HG02852 (cell line): ENCODE measurements around the gene PIGM.

Experiments used
- ATAC-seq: cut with Tn5 transposase; IDR thresholded peaks from one replicate; pipeline ENCODE4 v1.9.1; 2021; ENCODE audit warnings: mild to moderate bottlenecking, moderate library complexity; ENCODE audit not compliant: unreplicated experiment

Gene PIGM

DNA sequence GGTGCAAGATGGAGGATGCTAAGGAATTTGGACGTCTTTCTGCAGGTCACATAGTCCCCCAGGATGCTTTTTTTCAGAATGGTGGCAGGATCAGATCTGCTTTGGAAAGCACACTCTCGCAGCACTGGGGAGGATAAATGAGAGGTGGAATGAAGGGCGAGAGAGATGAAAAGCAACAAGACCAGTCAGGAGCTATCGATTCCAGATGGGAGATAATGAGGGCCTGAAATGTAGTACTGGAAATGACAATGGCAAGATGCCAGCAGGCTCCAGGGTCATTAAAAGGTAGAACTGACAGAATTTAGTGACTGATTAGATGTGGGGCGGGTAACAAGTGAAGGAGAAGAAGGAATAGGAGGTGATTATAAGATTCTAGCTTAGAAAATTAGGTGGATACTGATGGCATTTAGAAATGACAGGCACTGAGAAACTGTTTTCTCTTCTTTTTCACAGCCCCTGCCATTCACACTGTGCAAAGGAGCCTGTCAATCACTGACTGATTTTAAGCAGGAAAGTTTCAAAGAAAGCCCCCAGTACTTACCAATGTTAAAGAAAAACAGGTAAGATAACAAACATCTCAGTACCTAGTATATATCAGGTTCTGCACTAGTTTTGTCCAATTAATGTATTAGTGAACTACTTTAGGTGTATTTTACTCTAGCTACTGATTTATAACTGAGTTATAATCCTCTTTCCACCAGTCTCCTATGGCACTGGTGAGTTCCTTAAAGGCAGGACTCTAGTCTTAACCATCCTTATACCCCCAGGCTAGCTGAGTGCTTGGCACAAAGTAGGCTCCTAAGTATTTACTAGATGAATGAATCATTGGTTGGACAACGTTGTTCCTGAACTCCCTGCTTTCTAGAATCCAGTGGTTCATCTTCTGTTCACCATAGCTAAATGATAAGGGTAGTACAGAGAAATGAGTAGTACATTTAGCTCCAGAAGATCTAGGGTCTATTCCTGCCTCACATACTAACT is 9.2 kb downstream of the PIGM start:
- no peak for ATAC-seq

DNA sequence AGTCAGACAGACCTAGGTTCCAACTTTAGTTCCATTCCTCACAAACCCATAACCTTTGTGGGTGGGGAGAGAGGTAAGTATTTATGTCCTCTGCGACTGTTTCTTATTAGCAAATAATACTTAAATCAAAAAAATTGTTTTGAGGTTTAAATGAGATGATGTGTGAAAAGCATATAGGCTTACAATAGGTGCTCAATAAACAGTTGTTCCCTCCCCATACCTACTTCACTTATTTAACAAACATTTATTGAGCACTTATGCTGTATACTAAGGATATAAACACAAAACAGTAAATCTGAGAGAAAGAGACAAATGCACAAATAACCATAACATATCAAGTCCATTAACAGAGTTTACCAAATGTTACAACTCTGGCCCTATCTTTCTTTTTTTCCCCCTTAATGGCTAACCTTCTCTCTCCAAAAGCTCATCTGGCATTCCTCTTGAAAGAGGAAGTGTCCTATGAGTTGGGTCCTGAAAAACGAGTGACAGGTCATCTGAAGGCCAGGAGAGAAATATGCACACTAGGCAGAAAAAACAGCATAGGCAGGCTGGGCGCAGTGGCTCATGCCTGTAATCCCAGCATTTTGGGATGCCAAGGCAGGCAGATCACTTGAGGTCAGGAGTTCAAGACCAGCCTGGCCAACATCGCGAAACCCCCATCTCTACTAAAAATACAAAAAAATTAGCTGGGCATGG is 10.3 kb downstream of the PIGM start:
- no peak for ATAC-seq

DNA sequence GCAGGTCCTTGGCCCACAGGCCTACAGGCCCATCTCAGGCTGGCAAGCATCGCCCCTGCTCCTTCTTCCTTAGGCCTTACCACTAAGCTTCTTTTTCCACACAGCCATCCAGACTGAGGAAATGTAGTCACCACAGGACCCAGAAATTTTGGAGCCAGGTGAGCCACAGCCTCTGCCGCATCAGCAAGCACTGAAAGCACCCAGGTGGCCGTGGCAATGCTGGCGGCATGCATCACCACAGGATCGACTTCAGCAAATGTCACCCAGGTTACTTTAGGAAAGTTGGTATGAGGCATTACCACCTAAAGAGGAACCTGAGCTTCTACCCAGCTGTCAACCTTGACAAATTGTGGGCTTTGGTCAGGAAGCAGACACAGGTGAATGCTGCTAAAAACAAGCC is 11.6 kb downstream of the PIGM start:
- no peak for ATAC-seq

DNA sequence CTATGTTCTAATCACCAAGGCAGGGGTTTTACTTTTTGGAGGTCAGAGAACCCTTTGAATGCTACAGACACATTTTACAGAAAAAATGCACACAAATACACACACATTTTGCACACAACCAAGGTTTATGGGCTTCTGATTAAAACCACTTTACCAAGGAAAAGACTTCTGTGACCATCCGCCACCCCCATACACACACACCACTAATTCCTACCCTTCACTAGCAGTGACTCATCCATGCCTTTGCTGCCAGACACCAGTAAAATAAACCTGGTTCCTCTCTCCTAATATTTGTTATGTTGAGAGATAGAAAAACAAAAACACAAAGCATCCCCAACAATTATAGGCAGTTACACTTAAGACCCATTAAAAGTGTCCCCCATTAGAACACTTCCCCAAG is 12.9 kb downstream of the PIGM start:
- no peak for ATAC-seq

DNA sequence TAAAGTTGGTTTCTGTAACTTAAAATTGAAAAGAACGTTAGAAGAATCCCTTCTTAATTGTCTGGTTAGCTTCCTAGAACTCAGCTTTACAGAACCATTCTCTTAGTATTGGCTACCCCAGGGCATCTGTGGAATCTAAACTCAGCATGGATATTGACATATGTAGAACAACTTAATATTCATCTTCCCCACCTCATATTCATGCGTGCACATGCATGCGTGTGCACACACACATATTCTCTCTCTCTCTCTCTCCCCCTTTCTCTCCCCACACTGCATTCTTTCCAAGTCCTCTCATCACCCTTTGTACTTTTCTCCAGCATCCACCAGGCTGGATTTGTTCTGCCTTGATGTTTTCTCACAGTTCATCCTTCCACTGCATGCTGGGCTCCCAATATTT is 13.4 kb downstream of the PIGM start:
- no peak for ATAC-seq

DNA sequence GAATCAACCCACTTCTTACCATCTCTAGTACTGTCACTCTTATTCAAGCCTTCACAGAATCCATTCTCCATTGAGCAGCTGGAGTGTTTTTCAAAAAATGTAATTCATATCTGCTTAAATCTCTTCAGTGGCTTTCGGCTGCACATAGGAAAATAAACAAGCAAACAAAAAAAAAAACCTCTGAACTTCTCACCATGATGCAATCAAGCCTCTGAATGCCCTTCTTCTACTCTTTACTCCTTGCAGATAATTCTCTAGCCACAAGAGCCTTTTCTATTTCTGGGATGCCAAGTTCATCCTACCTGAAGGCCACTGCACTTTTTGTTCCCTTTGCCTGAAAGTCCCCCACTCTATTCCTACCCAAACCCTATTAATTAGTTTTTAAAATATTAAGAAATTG is 14.2 kb downstream of the PIGM start:
- ATAC-seq, result no peak

DNA sequence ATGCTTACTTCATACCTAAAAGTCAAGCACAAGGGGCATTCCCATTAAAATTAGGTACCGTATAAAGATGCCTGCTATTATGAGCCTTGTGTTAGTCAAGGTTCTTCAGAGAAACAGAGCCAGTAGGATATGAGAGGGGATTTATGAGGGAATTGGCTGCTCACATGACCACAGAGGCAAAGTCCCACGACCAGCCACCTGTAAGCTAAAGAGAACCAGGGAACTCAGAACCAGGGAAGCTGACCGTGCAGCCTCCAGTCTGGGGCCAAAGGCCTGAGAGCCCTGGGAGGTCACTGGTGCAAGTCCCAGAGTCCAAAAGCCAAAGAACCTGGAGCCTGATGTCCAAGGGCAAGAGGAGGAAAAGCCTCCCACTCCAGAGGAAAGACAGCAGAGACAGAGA is 20.0 kb downstream of the PIGM start:
- ATAC-seq, result no peak

DNA sequence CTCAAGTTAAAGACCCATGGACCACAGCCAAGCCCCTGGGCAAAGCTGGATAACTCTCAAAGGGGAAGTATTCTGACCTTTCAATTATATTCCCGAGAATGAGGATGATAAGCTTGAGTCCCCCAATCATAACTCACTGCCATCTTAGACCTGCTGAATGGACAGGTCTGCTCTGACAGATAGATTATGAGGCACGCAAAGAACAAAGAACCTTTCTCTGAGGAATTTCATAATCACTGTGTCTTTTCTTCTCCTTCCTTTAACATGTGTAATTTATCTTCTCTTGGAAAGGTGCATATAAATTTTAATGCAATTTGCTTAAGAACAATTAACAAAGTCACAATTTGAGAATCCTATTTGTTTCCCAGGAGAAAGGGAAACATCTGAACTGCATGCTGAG is 22.0 kb downstream of the PIGM start:
- ATAC-seq, result no peak

DNA sequence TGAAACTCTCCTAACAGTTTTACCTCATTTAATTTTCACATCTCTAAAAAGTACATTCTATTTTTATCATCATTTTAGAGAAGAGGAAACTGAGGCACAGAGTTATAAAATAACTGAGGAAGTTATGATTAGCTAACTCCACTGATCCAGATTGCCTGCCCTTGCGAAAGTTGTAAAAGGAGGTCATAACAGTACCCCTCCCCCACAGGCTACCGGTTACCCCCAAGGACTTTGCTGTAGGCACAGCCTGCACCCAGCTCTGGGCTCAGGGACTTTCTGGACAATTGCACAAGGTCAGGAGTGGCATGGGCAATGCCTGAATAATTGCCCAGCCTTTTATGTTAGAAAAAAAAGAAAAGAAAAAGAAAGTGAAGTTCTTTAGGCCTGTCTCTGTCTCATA is 22.7 kb downstream of the PIGM start:
- ATAC-seq, result no peak

DNA sequence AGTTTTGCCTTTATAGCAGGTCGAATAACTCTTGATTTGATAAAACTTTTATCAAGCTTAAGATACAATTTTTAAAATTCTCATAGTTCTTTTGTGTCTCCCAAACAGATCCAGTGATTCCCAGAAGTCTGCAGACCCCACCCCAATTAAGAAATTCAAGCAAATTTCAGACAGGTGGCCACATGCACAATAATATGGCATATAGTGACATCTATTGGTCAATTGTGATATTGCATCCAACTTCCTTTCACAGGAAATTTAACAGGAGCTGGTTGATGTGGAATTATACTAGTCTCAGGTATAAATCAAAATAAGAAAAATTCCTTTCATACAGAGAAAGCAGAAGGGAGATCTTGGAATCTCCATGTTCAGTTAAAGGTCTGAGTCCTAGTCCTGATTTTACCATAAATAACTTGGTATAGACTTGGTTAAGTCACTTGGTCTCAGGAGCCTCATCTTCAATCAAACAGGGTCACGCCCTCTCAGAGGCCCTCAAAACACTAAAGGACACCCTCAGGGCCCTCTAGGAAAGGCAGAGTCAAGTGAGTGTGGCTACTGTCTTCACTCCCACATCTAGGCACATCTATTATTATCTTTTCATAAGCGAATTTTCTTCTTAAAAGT is 24.1 kb downstream of the PIGM start:
- no peak for ATAC-seq

DNA sequence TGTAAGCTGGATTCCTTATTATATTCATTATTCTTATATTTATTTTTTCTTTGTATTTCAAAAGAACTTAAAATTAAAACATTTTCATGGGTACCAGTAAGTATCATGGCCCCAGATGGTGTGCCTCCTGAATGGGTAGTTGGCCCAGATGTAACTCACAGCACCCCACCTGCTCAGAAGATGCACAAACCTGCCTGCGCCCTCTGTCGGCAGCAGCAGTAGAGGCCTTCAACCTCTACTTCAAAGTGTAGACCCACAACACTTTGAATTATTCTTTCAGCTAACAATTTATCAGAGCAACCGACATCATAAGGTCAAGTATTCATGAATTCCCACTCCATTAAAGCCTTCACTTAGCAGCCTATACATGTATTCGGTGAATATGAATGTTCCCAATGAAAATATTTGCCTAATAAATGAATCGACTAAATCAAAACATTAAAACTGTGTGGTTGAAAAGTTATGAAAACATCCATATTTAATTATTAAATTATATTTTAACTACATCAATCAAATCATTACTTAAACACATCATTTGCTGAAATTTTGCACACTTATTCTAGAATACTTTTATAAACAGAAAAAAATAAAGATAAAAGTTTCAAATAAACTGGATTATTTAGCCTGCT is 25.4 kb downstream of the PIGM start:
- peak; percentile 70 for ATAC-seq

DNA sequence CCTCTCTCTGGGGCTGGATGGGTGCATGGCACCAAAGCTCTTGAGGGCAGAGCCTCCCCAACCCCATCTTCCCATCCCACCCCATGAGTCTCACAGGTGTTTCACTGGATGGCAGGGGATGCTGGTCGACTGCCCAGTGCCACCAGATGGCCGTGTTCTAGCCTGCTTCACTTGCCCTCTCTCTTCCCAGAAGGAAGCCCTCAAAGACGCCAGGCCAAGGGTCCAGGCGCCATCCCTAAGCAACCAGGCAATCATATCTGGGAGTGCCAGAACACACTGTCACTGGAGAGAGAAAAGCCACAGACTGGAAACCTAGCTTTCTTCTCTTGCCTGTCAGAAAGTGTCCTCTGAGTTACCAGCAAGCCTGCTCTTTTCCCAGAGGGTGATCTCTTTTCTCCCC is 26.7 kb downstream of the PIGM start:
- no peak for ATAC-seq

DNA sequence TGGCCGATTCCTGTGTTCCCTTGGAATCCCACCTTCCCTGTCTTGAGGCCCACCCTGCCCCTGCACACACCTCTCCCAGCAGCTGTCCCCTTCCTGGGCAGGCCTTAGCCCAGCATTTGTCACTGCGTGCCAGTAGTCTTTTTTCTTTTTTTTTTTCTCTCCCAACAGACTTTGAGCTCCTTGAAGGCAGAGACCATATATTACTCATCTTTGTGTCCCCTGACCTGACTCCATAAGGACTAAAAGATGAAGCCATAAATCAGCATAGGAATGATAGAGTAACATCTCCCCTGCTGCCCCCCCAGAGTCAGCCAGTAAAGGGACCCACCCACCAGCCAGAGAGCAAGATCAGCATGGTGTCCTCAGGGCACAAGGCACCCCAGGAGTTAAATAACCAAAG is 27.4 kb downstream of the PIGM start:
- no peak for ATAC-seq

DNA sequence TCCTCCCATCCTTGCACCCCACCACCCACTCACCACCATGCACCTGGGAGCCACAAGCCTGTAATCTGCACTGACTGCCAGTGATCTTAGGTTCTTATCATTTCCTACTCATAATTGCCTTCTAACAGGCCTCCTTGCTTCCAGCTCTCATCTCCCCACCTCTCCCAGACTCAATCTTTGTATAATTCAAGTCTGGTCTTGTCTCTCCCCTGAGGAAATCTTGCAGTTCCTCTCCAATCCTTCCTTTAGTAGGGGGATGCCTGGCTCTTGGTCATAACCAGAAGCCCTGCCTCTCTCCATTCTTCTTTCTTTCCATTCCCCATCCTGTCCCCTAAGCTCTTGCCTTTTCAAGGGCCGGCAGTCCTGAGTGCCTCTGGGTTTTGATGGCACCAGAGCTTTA is 27.8 kb downstream of the PIGM start:
- no peak for ATAC-seq

DNA sequence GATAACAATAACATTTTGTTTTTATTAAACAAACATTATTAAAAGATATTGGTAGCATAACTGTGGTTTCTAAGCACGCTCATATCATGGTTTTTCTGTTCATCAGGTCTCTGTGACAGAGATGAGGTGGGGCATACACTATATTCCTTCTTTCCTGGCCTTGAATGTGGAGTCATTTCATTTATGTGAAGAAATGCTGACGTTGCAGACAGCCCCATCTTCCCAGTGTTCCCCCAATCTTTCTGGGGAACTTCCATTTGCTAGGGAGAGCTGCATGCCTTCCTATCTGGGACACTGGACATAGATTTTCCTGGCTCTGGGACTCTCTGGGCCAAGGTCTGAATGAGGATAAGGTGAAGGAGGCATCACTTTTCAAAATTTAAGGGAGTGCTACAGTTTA is 30.4 kb downstream of the PIGM start:
- ATAC-seq, result no peak

DNA sequence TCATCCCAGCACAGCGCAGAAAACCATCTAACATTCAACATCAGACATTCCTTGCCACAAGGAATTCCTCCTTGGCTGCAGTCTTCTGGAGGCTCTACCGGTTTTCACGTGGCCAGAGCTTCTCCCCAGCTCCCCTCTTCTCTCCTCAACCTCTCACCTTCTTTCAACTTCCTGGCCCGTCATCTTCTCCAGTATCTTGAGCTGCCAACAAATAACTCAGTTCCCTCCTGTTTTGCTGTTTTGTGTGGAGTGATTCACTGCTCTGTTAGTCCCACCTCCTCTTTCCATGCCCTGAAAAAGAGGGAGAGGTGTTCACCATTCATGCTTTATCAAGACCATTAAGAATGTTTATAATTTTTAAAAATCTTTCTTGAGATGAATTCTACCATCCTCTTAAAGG is 32.6 kb downstream of the PIGM start:
- no peak for ATAC-seq

DNA sequence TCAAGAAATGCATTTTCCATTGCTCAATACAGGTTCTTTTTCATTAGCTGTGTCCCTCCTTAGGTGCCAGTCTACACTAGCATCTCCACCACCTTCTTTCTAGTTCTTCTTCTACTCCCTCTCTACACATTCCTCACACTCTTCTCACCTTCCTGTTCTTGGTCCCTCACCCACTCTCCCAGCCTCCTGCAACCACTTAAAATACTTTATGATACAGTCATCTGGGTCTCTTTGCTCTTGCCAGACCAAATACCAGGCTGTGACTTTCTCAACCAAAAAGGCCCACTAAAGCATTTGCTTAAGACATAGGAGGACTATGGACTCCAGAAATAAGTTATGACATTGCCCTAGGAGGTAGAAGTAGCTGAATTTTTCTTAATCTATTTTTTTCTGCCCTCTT is 35.1 kb downstream of the PIGM start:
- ATAC-seq, result no peak

DNA sequence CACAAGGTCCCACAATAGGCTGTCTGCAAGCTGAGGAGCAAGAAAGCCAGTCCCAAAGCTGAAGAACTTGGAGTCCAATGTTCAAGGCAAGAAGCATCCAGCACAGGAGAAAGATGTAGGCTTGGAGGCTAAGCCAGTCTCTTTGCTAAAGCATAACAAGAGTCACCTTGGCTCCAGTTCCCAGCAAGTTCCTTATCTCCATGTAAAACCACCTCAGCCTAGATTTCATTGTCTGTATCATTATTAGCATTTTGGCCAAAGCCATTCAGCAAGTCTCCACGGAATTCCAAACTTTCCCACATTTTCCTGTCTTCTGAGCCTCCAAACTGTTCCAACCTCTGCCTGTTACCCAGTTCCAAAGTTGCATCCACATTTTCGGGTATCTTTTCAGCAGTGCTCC is 36.9 kb downstream of the PIGM start:
- ATAC-seq, result no peak

DNA sequence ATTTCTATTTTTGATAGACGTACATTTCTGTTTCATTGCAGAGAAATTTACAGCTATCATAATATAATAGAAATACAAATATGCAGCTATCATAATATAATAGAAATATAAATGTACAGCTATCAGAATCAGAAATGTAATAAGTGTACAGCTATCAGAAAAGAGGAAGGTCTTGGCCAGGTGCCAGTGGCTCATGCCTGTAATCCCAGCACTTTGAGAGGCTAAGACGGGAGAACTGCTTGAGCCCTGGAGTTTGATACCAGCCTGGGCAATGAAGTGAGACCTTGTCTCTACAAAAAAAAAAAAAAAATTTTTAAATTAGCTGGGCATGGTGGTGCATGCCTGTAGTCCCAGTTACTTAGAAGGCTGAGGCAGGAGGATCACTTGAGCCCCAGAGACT is 37.9 kb downstream of the PIGM start:
- no peak for ATAC-seq

DNA sequence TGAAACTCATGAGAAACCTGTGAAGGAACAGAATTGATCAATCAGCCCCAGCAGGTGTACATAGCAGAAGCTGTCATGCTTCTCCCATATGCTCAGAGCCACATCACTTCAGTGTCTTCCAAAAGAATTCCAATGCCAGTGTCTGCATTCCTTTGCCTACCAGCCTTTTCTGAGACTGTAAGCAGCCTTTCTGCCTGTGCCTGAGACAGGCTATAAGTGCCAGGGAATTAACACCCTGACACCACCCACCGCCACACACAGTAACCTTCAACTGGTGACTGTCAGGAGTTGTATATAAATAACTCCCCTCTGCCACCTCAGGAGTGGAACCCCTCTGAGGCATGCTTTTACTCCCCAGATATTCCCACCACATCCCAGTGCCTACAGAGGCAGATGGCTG is 39.6 kb downstream of the PIGM start:
- ATAC-seq, result no peak

DNA sequence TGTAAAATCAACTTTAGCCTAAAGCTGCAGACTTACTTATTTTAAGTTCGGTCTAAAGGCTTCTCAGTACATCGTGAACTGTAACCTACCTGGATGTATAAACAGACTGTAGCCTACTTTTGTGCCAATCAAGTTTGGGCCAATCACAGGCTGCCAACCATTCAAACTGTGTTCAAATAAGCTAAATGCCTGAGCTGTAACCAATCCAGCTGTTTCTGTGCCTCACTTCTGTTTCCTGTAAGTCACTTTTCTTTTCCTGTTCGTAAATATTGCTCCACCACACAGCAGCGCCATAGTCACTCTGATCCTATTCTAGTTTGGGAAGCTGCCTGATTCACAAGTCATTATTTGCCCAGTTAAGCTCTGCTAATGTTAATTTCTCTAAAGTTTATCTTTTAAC is 40.3 kb downstream of the PIGM start:
- no peak for ATAC-seq
